Fibroblast of gingiva (primary cell): ENCODE results near the gene LRRN2.
"Not testable (repeated sequence)": the region's sequence is repeated elsewhere in the genome, so short reads cannot be mapped to it uniquely, and the experiment has no call there.

Source experiments
- DNase-seq: peaks from one replicate; pipeline ENCODE4 v3.0.0-alpha.2; 2011; ENCODE audit warnings: low read depth

Gene LRRN2

GRCh38 chr1:204692325-204692840 lies 6.8 kb upstream of the LRRN2 start:
- DNase-seq = no peak

- not testable (repeated sequence) for DNase-seq
Measured at GRCh38 chr1:204691328-204691730, 5.8 kb upstream of the LRRN2 start.

GRCh38 chr1:204688776-204689175 lies 3.2 kb upstream of the LRRN2 start:
- DNase-seq = no peak

- no peak for DNase-seq
Measured at GRCh38 chr1:204688007-204688406, 2.5 kb upstream of the LRRN2 start.

- DNase-seq = no peak
Measured at GRCh38 chr1:204684571-204685235, 835 bp downstream of the LRRN2 start.

GRCh38 chr1:204684206-204684570 lies 1.4 kb downstream of the LRRN2 start:
- no peak for DNase-seq

GRCh38 chr1:204683284-204684205 lies 2.0 kb downstream of the LRRN2 start:
- no peak for DNase-seq

- DNase-seq = no peak
Measured at GRCh38 chr1:204680461-204680860, 5.1 kb downstream of the LRRN2 start.

GRCh38 chr1:204680051-204680450 lies 5.5 kb downstream of the LRRN2 start:
- no peak for DNase-seq

GRCh38 chr1:204678721-204679475 lies 6.6 kb downstream of the LRRN2 start:
- no peak for DNase-seq

GRCh38 chr1:204677864-204678263 lies 7.7 kb downstream of the LRRN2 start:
- no peak for DNase-seq

- no peak for DNase-seq
Measured at GRCh38 chr1:204676043-204676442, 9.5 kb downstream of the LRRN2 start.

- no peak for DNase-seq
Measured at GRCh38 chr1:204673909-204674649, 11.5 kb downstream of the LRRN2 start.

GRCh38 chr1:204673209-204673608 lies 12.3 kb downstream of the LRRN2 start:
- no peak for DNase-seq

GRCh38 chr1:204672482-204673121 lies 12.9 kb downstream of the LRRN2 start:
- DNase-seq = no peak

GRCh38 chr1:204672069-204672468 lies 13.5 kb downstream of the LRRN2 start:
- no peak for DNase-seq

- peak; percentile 11 for DNase-seq
Measured at GRCh38 chr1:204670152-204670927, 15.2 kb downstream of the LRRN2 start.

- no peak for DNase-seq
Measured at GRCh38 chr1:204669579-204669978, 16.0 kb downstream of the LRRN2 start.

- DNase-seq = no peak
Measured at GRCh38 chr1:204664384-204664651, 21.2 kb downstream of the LRRN2 start.

GRCh38 chr1:204663644-204664383 lies 21.7 kb downstream of the LRRN2 start:
- no peak for DNase-seq
